Neural cell (in vitro differentiated cells): ENCODE measurements around the gene DDX5.

Experiments
- EP300 ChIP-seq: fragments of 450-650 bp; conservative IDR thresholded peaks from 2 replicates; pipeline ENCODE4 v1.6.1; 2014; ENCODE audit warnings: antibody characterized with exemption, mild to moderate bottlenecking, moderate library complexity; ENCODE audit not compliant: poor library complexity, severe bottlenecking
- MXI1 ChIP-seq: fragments of 450-650 bp; conservative IDR thresholded peaks from 2 replicates; pipeline ENCODE4 v1.6.1; 2014; ENCODE audit warnings: antibody characterized with exemption, mild to moderate bottlenecking; ENCODE audit not compliant: poor library complexity, severe bottlenecking
- RAD21 ChIP-seq: fragments of 450-650 bp; conservative IDR thresholded peaks from 2 replicates; pipeline ENCODE4 v1.6.1; 2014; ENCODE audit warnings: antibody characterized with exemption, mild to moderate bottlenecking, moderate library complexity
- TF ChIP-seq, protein P1 (sequence below): fragments of 450-650 bp; IDR thresholded peaks from 2 replicates; pipeline ENCODE4 v1.5.1; 2014; ENCODE audit warnings: antibody characterized with exemption, mild to moderate bottlenecking, moderate library complexity; ENCODE audit not compliant: poor library complexity, severe bottlenecking

DNA sequence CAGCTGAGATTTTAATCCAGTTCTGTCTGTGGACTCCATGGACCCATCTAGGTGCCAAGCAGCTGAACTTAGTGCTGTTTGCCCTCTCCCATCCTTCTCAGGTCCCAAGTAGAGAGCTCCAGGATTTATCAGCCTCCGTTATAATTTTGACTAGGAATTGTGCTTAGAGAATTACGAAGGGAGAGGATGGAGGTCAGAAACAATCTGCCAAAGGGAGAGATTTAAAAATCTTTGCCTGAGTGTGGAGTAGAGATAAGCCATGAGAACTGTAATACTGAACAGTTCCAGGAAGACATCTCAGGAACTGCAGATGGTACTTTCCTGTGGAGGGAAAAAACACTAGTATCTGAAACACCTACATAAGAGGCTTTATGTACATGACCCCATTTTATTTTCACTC lies 27.7 kb upstream of the DDX5 start:
- TF ChIP-seq EP300 (no peak), RAD21 (no peak), MXI1 (no peak)
- TF ChIP-seq, protein P1, sequence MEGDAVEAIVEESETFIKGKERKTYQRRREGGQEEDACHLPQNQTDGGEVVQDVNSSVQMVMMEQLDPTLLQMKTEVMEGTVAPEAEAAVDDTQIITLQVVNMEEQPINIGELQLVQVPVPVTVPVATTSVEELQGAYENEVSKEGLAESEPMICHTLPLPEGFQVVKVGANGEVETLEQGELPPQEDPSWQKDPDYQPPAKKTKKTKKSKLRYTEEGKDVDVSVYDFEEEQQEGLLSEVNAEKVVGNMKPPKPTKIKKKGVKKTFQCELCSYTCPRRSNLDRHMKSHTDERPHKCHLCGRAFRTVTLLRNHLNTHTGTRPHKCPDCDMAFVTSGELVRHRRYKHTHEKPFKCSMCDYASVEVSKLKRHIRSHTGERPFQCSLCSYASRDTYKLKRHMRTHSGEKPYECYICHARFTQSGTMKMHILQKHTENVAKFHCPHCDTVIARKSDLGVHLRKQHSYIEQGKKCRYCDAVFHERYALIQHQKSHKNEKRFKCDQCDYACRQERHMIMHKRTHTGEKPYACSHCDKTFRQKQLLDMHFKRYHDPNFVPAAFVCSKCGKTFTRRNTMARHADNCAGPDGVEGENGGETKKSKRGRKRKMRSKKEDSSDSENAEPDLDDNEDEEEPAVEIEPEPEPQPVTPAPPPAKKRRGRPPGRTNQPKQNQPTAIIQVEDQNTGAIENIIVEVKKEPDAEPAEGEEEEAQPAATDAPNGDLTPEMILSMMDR, result no peak
